ENCODE measurements around the gene CEP170B.
"Not testable (repeated sequence)": the region's sequence is repeated elsewhere in the genome, so short reads cannot be mapped to it uniquely, and the experiment has no call there.

The CEP170B gene

DNA sequence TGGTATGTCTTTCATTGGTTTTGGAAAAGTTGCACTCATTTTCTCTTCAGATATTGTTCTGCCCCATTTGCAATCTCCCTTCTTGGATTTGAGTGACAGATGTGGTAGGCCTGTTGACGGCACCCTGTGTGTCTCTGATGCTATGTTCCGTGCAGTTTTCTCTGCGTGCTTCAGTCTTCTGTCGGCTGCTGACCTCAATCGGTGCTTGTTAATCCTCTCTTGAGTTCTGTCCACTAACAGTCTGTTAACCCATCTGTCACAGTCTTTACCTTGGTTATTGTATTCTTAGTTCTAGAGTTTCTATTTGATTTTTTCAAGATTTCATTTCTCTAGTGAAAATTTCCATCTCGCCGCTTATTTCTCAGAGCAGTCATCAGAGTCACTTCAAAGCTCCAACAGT is 38.9 kb downstream of the CEP170B start:
- CTCF ChIA-PET = no interaction called here
- TF ChIP-seq, protein P1, sequence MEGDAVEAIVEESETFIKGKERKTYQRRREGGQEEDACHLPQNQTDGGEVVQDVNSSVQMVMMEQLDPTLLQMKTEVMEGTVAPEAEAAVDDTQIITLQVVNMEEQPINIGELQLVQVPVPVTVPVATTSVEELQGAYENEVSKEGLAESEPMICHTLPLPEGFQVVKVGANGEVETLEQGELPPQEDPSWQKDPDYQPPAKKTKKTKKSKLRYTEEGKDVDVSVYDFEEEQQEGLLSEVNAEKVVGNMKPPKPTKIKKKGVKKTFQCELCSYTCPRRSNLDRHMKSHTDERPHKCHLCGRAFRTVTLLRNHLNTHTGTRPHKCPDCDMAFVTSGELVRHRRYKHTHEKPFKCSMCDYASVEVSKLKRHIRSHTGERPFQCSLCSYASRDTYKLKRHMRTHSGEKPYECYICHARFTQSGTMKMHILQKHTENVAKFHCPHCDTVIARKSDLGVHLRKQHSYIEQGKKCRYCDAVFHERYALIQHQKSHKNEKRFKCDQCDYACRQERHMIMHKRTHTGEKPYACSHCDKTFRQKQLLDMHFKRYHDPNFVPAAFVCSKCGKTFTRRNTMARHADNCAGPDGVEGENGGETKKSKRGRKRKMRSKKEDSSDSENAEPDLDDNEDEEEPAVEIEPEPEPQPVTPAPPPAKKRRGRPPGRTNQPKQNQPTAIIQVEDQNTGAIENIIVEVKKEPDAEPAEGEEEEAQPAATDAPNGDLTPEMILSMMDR (IDR thresholded peaks at IDR 0.05; ENCODE audit: insufficient read depth, low read length, missing control alignments) = no peak

GRCh38 chr14:104904650-104905578 is 39.8 kb downstream of the CEP170B start:
- CTCF ChIA-PET = interaction anchor here (1.0 to 1.1 kb wide), 2 partner anchors 8 to 143 kb away, joined by 3 read pairs; no protein-coding TSS in a partner anchor
- DNase-seq (ENCODE audit: low read depth, low spot score); H3K4me3 ChIP-seq (ENCODE audit: low read depth, low read length); POLR2A ChIA-PET: not testable (repeated sequence)

More for the DNA sequence above, 38.9 kb downstream of the CEP170B start:
- no peak for DNase-seq (ENCODE audit: low read depth, low spot score)
- POLR2A ChIA-PET = no interaction called here
- H3K4me3 ChIP-seq (ENCODE audit: low read depth, low read length) = no peak overlapping the region

DNA sequence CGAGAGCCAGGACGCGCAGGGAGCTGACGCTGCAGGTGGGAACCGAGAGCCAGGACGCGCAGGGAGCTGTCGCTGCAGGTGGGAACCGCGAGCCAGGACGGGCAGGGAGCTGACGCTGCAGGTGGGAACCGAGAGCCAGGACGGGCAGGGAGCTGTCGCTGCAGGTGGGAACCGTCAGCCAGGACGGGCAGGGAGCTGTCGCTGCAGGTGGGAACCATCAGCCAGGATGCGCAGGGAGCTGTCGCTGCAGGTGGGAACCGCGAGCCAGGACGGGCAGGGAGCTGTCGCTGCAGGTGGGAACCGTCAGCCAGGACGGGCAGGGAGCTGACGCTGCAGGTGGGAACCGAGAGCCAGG is 40.5 kb downstream of the CEP170B start:
- DNase-seq (ENCODE audit: low read depth, low spot score); H3K4me3 ChIP-seq (ENCODE audit: low read depth, low read length); POLR2A ChIA-PET: not testable (repeated sequence)
- CTCF ChIA-PET = interaction anchor here (1.0 to 1.1 kb wide), 2 partner anchors 9 to 143 kb away, joined by 3 read pairs; no protein-coding TSS in a partner anchor

DNA sequence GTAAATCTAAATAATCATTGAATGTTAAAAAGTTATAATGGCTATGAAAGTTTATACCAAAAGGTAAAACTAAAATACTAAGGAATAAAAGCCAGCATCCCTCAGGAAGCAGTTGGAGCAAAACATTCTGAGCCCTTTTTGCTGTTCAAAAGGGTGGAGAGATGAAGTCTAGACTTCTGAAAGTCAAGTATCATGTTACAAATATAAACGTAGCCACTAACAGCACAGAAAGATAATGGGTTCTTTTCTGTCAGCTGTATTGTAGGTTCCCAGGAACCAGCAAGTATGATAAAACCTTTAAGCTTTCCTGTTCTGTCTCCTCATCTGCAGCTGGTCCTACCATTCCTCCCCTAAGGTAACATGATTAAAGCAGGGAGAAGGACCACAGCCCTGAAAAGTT is 43.2 kb downstream of the CEP170B start:
- DNase-seq (ENCODE audit: low read depth, low spot score) = no peak
- CTCF ChIA-PET = interaction anchor here (0.8 to 0.9 kb wide), 3 partner anchors 67 to 138 kb away, joined by 3 read pairs; no protein-coding TSS in a partner anchor
- TF ChIP-seq, protein P1 (IDR thresholded peaks at IDR 0.05; ENCODE audit: insufficient read depth, low read length, missing control alignments) = no peak
- H3K4me3 ChIP-seq (ENCODE audit: low read depth, low read length) = no peak overlapping the region
- POLR2A ChIA-PET = no interaction called here

- ChIA-PET CTCF (interaction anchor here (4.2 kb wide), 1 partner anchor 17 kb away, joined by 27 read pairs; no protein-coding TSS in a partner anchor), POLR2A (no interaction called here)
- no peak for DNase-seq (ENCODE audit: low read depth, low spot score)
- TF ChIP-seq, protein P1 (IDR thresholded peaks at IDR 0.05; ENCODE audit: insufficient read depth, low read length, missing control alignments) = no peak
- H3K4me3 ChIP-seq (ENCODE audit: low read depth, low read length) = no peak overlapping the region
Measured at GRCh38 chr14:104912053-104912452, 47.0 kb downstream of the CEP170B start.

DNA sequence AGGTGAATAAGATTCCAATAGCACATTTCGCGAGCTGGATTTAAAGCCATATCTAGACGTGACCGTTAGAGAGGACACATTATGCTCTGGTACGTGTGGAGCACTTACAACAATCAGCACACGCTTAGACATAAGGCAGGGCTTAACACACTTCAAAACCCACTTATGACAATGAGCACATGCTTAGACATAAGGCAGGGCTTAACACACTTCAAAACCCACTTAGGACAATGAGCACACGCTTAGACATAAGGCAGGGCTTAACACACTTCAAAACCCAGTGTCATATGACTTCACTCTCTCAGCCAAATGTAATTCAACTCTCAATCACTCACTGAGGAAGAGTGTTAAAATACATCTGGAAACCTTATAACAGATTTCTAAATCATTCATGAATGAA is 48.4 kb downstream of the CEP170B start:
- DNase-seq (ENCODE audit: low read depth, low spot score) = no peak
- TF ChIP-seq, protein P1 (IDR thresholded peaks at IDR 0.05; ENCODE audit: insufficient read depth, low read length, missing control alignments) = no peak
- CTCF ChIA-PET = interaction anchor here (0.6 to 4.2 kb wide), 2 partner anchors 12 to 18 kb away, joined by 3 to 27 read pairs; no protein-coding TSS in a partner anchor
- H3K4me3 ChIP-seq (ENCODE audit: low read depth, low read length) = no peak overlapping the region
- POLR2A ChIA-PET = no interaction called here

DNA sequence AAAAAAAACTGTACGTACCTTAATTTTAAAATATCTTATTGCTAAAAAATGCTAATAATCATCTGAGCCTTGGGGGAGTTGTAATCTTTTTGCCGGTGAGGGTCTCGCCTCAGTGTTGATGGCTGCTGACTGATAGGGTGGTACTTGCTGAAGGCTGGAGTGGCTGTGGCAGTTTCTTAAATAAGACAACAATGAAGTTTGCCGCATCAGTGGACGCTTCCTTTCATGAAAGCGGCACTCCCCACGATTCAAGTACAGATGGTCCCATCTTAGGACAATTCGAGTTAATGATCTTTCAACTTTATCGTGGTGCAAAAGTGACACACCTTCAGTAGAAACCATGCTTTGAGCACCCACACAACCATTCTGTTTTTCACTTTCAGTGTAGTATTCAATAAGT is 52.0 kb downstream of the CEP170B start:
- TF ChIP-seq, protein P1 (IDR thresholded peaks at IDR 0.05; ENCODE audit: insufficient read depth, low read length, missing control alignments) = no peak
- no peak for DNase-seq (ENCODE audit: low read depth, low spot score)
- H3K4me3 ChIP-seq (ENCODE audit: low read depth, low read length) = no peak overlapping the region
- ChIA-PET POLR2A (no interaction called here), CTCF (interaction anchor here (0.9 to 2.2 kb wide), 3 partner anchors 14 to 128 kb away, joined by 3 to 6 read pairs (median 3); no protein-coding TSS in a partner anchor)

Measured in AG04449 (cell line).